GM23338 (cell line): ENCODE results near the gene ENOX1. TPM values are rescaled to one million over a fixed set of nuclear protein-coding genes. Genes with fewer than 3 reads are reported as not detected.

Source experiments
- ATAC-seq: fragments of 200-7000 bp; cut with Tn5 transposase; 3 replicates; pipeline ENCODE4 v1.9.1; 2020
- DNase-seq: peaks from one replicate; pipeline ENCODE4 v3.0.0-alpha.2; 2015; ENCODE audit warnings: low spot score
- H2AFZ ChIP-seq: fragments of 200-600 bp; sonication (generic); 2 replicates; pipeline ENCODE4 v1.8.0; 2016; ENCODE audit warnings: antibody characterized with exemption, mild to moderate bottlenecking, moderate library complexity
- H3F3A ChIP-seq: fragments of 200-600 bp; sonication (generic); replicated peaks from 2 replicates; pipeline ENCODE4 v1.8.0; 2017; ENCODE audit warnings: antibody characterized with exemption, mixed run types, low read depth
- H3K27ac ChIP-seq: fragments of 200-600 bp; sonication (generic); 2 replicates; pipeline ENCODE4 v1.6.1; 2016; ENCODE audit warnings: low read depth
- H3K27me3 ChIP-seq: fragments of 200-600 bp; sonication (generic); 2 replicates; pipeline ENCODE4 v1.8.0; 2016; ENCODE audit warnings: mild to moderate bottlenecking, mixed run types, moderate library complexity; ENCODE audit not compliant: insufficient read depth
- H3K36me3 ChIP-seq: fragments of 200-600 bp; sonication (generic); 2 replicates; pipeline ENCODE4 v1.8.0; 2016; ENCODE audit warnings: mild to moderate bottlenecking; ENCODE audit not compliant: insufficient read depth
- H3K4me1 ChIP-seq: fragments of 200-600 bp; sonication (generic); 2 replicates; pipeline ENCODE4 v1.8.0; 2016; ENCODE audit warnings: mild to moderate bottlenecking, moderate library complexity; ENCODE audit not compliant: insufficient read depth
- H3K4me2 ChIP-seq: fragments of 200-600 bp; sonication (generic); 2 replicates; pipeline ENCODE4 v1.7.1; 2017; ENCODE audit warnings: mixed run types
- H3K4me3 ChIP-seq: fragments of 200-600 bp; sonication (generic); 2 replicates; pipeline ENCODE4 v1.6.1; 2016; ENCODE audit warnings: mixed run types
- H3K79me2 ChIP-seq: fragments of 200-600 bp; sonication (generic); replicated peaks from 2 replicates; pipeline ENCODE4 v1.8.0; 2017; ENCODE audit warnings: mild to moderate bottlenecking; ENCODE audit not compliant: insufficient read depth
- H3K9me2 ChIP-seq: fragments of 200-600 bp; sonication (generic); 2 replicates; pipeline ENCODE4 v1.8.0; 2017; ENCODE audit not compliant: insufficient read depth
- H4K20me1 ChIP-seq: fragments of 200-600 bp; sonication (generic); replicated peaks from 2 replicates; pipeline ENCODE4 v1.8.0; 2017; ENCODE audit warnings: mild to moderate bottlenecking; ENCODE audit not compliant: insufficient read depth
- H3K27ac Mint-ChIP-seq: 2 replicates; pipeline ENCODE4 v1.8.0; 2020; ENCODE audit warnings: inconsistent platforms, mild to moderate bottlenecking, moderate library complexity, mixed read lengths
- H3K27me3 Mint-ChIP-seq: 3 replicates; pipeline ENCODE4 v1.8.0; 2022; ENCODE audit warnings: low read depth, mild to moderate bottlenecking, moderate library complexity, mixed read lengths, inconsistent platforms; ENCODE audit not compliant: insufficient read depth, poor library complexity
- H3K36me3 Mint-ChIP-seq: 3 replicates; pipeline ENCODE4 v1.8.0; 2021; ENCODE audit warnings: low read depth, mild to moderate bottlenecking, inconsistent platforms, moderate library complexity, mixed read lengths
- H3K4me1 Mint-ChIP-seq: 3 replicates; pipeline ENCODE4 v1.8.0; 2020; ENCODE audit warnings: mild to moderate bottlenecking, inconsistent platforms, mixed read lengths
- H3K4me3 Mint-ChIP-seq: 3 replicates; pipeline ENCODE4 v1.8.0; 2021; ENCODE audit warnings: moderate library complexity, mild to moderate bottlenecking, inconsistent platforms, mixed read lengths
- H3K9me3 Mint-ChIP-seq: 3 replicates; pipeline ENCODE4 v1.8.0; 2020; ENCODE audit warnings: moderate library complexity, mild to moderate bottlenecking, inconsistent platforms, mixed read lengths
- CREB1 ChIP-seq: fragments of 250-450 bp; sonication (Bioruptor Pico); IDR thresholded peaks from 2 replicates; pipeline ENCODE4 v1.5.0; 2020; ENCODE audit warnings: low read depth, mild to moderate bottlenecking, moderate library complexity
- EZH2 ChIP-seq: fragments of 200-600 bp; sonication (generic); IDR thresholded peaks from one replicate; pipeline ENCODE4 v1.8.0; 2017; ENCODE audit warnings: antibody characterized with exemption, mild to moderate bottlenecking, low read depth; ENCODE audit not compliant: unreplicated experiment
- EZH2phosphoT487 ChIP-seq: fragments of 200-600 bp; sonication (generic); IDR thresholded peaks from one replicate; pipeline ENCODE4 v1.8.1; 2018; ENCODE audit warnings: antibody characterized with exemption; ENCODE audit not compliant: unreplicated experiment
- JUNB ChIP-seq: IDR thresholded peaks from one replicate; pipeline ENCODE4 v1.6.1; 2016; ENCODE audit warnings: antibody characterized with exemption; ENCODE audit not compliant: unreplicated experiment
- NANOG ChIP-seq: IDR thresholded peaks from 2 replicates; pipeline ENCODE4 v1.6.1; 2016; ENCODE audit warnings: antibody characterized with exemption, borderline replicate concordance
- POLR2AphosphoS5 ChIP-seq: IDR thresholded peaks from 2 replicates; pipeline ENCODE4 v1.6.1; 2016; ENCODE audit warnings: antibody characterized with exemption, low read depth
- STAT1 ChIP-seq: IDR thresholded peaks from one replicate; pipeline ENCODE4 v1.6.1; 2016; ENCODE audit warnings: antibody characterized with exemption; ENCODE audit not compliant: unreplicated experiment
- ZNF331 ChIP-seq: fragments of 250-450 bp; sonication (Bioruptor Pico); IDR thresholded peaks from 2 replicates; pipeline ENCODE4 v1.5.0; 2020; ENCODE audit warnings: low read depth, mild to moderate bottlenecking, moderate library complexity
- polyA plus RNA-seq: library from polyadenylated mRNA; unstranded; fragments of >200 nt; fragmentation: Nextera tagmentation; extraction: Ambion mirVana; gene quantifications from 2 replicates; pipeline ENCODE4 v1.2.1, GENCODE V29; 2016
- total RNA-seq: library from RNA; depleted of rRNA; stranded (reverse); fragments of >200 nt; shearing (Covaris generic); gene quantifications from 2 replicates; pipeline ENCODE4 v1.2.3, GENCODE V29; 2014
- TF ChIP-seq, protein P1 (sequence below), 2 experiments: fragments of 200-600 bp in 1 of 2; sonication (generic) in 1 of 2; conservative IDR thresholded peaks; 2 replicates each; pipeline versions ENCODE4 v1.5.1 to v1.6.1; 2016 to 2017; ENCODE audit warnings: antibody characterized with exemption in 2 of 2, low read depth in 2 of 2, mild to moderate bottlenecking in 2 of 2, moderate library complexity in 1 of 2
- TF ChIP-seq, protein P2 (sequence below): IDR thresholded peaks from 2 replicates; pipeline ENCODE4 v1.6.1; 2016; ENCODE audit warnings: antibody characterized with exemption

Gene ENOX1
- total and polyA plus RNA-seq, 2 experiments from 2014 or later: 0.66 to 0.81 TPM

DNA sequence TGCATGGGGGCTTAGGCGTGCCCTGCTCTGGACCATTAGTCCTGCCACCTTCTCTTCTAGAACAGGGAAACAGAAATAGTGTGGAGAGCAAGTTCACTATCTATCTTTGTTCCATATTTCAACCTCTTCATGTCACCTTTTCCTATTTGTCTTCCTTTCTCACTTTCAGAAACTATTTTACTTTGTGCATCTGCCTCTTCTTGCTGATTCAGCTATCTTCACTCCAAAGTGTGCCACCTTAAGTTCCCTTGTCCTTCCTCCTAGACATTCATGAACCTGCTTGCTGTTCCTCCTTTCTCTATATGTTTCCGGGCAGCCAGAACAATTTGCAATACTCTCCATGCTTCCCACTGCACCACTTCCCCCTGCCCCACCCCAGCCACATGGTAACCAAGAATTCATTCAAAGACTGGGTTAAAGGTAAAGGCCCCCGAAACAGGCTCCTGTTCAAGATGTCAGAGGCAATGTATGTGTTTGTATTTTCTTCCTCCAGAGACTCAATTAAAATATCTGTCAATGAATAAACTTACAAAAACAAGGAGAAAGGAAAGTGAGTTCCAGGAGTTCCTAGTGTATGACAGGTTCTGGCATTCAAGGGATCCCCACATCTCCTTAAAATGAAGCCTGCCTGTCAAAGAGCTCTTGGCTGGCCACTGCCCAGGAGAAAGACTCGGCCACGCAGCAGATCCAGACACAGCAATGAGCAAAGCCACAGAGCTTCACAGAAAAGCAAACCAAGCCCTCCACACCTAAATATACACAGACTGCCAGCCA is 495.3 kb downstream of the ENOX1 start:
- Mint-ChIP-seq H3K27me3 (no peaks in the 10 kb centered on the region), H3K9me3 (no peaks in the 10 kb centered on the region), H3K4me3 (no peak overlapping the region), H3K27ac (no peak overlapping the region), H3K36me3 (no peaks in the 10 kb centered on the region), H3K4me1 (no peaks in the 10 kb centered on the region)
- TF ChIP-seq, protein P1, sequence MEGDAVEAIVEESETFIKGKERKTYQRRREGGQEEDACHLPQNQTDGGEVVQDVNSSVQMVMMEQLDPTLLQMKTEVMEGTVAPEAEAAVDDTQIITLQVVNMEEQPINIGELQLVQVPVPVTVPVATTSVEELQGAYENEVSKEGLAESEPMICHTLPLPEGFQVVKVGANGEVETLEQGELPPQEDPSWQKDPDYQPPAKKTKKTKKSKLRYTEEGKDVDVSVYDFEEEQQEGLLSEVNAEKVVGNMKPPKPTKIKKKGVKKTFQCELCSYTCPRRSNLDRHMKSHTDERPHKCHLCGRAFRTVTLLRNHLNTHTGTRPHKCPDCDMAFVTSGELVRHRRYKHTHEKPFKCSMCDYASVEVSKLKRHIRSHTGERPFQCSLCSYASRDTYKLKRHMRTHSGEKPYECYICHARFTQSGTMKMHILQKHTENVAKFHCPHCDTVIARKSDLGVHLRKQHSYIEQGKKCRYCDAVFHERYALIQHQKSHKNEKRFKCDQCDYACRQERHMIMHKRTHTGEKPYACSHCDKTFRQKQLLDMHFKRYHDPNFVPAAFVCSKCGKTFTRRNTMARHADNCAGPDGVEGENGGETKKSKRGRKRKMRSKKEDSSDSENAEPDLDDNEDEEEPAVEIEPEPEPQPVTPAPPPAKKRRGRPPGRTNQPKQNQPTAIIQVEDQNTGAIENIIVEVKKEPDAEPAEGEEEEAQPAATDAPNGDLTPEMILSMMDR (conservative IDR thresholded peaks at IDR 0.05; ENCODE audit: low read depth in 2 of 2): no peak
- no peak for TF ChIP-seq NANOG
- Histone ChIP-seq H3K27ac (no peak overlapping the region), H3K9me2 (peaks cover 9% of the 10 kb centered on the region; the same call in 1 of the 2 replicates), H3F3A (no peaks in the 10 kb centered on the region), H2AFZ (no peak overlapping the region), H3K4me1 (no peaks in the 10 kb centered on the region), H3K79me2 (no peaks in the 10 kb centered on the region), H3K27me3 (no peaks in the 10 kb centered on the region), H4K20me1 (no peaks in the 10 kb centered on the region), H3K36me3 (no peaks in the 10 kb centered on the region), H3K4me2 (no peak overlapping the region), H3K4me3 (no peak overlapping the region)
- no peak for ATAC-seq
- DNase-seq: no peak

DNA sequence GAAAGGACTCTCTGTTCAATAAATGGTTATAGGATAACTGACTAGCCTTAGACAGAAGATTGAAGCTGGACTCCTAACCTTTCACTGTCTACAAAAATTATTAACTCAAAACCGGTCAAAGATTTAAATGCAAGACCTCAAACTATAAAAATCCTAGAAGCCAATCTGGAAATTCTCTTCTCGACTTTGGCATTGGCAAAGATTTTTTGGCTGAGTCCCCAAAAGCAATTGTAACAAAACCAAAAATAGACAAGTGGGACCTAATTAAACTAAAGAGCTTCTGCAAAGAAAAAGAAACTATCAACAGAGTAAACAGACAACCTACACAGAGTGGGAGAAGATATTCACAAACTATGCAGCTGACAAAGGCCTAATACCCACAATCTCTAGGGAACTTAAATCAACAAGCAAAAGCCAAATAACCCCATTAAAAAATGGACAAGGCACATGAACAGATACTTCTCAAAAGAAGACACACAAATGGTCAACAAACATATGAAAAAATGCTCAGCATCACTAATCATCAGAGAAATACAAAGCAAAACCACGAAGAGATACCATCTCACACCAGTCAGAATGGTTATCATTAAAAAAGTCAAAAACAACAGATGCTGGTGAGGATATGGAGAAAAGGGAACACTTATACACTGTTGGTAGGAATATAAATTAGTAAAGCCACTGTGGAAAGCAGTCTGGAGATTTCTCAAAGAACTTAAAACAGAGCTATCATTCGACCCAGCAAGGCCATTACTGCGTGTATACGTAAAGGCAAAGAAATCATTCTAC is 497.1 kb downstream of the ENOX1 start:
- Histone ChIP-seq H3K27ac (no peak overlapping the region), H4K20me1 (no peaks in the 10 kb centered on the region), H3K36me3 (no peaks in the 10 kb centered on the region), H3K4me1 (no peaks in the 10 kb centered on the region), H3K4me2 (no peak overlapping the region), H3K4me3 (no peak overlapping the region), H3K27me3 (no peaks in the 10 kb centered on the region), H3K79me2 (no peaks in the 10 kb centered on the region), H2AFZ (no peak overlapping the region), H3F3A (no peaks in the 10 kb centered on the region), H3K9me2 (peaks cover 9% of the 10 kb centered on the region; the same call in 1 of the 2 replicates)
- no peak overlapping the region for H3K4me3 Mint-ChIP-seq
- no peaks in the 10 kb centered on the region for H3K27me3 Mint-ChIP-seq
- no peaks in the 10 kb centered on the region for H3K4me1 Mint-ChIP-seq
- H3K9me3 Mint-ChIP-seq: no peaks in the 10 kb centered on the region
- DNase-seq (no peak), ATAC-seq (no peak)
- H3K27ac Mint-ChIP-seq: no peak overlapping the region
- H3K36me3 Mint-ChIP-seq: no peaks in the 10 kb centered on the region
- TF ChIP-seq ZNF331 (CRISPR knock-in tag) (no peak), EZH2phosphoT487 (no peak), STAT1 (no peak), JUNB (no peak), EZH2 (no peak), CREB1 (CRISPR knock-in tag) (no peak), POLR2AphosphoS5 (no peak)
- TF ChIP-seq, protein P2, sequence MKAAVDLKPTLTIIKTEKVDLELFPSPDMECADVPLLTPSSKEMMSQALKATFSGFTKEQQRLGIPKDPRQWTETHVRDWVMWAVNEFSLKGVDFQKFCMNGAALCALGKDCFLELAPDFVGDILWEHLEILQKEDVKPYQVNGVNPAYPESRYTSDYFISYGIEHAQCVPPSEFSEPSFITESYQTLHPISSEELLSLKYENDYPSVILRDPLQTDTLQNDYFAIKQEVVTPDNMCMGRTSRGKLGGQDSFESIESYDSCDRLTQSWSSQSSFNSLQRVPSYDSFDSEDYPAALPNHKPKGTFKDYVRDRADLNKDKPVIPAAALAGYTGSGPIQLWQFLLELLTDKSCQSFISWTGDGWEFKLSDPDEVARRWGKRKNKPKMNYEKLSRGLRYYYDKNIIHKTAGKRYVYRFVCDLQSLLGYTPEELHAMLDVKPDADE: no peak
- TF ChIP-seq, protein P1 (conservative IDR thresholded peaks at IDR 0.05; ENCODE audit: low read depth in 2 of 2): no peak
